GM19240 (cell line): ENCODE results near the gene TIGAR.

Source experiments
- DNase-seq: peaks from one replicate; pipeline ENCODE4 v3.0.0; 2011; ENCODE audit warnings: low spot score; ENCODE audit not compliant: insufficient read length

The TIGAR gene

GRCh38 chr12:4303750-4304149 lies 17.3 kb upstream of the TIGAR start:
- no peak for DNase-seq

- DNase-seq: no peak
Measured at GRCh38 chr12:4307593-4308333, 13.2 kb upstream of the TIGAR start.

- no peak for DNase-seq
Measured at GRCh38 chr12:4308334-4308950, 12.6 kb upstream of the TIGAR start.

GRCh38 chr12:4311776-4312175 lies 9.2 kb upstream of the TIGAR start:
- DNase-seq: no peak

- DNase-seq: no peak
Measured at GRCh38 chr12:4312251-4312650, 8.8 kb upstream of the TIGAR start.

GRCh38 chr12:4320497-4320852 lies 538 bp upstream of the TIGAR start:
- no peak for DNase-seq

- DNase-seq: no peak
Measured at GRCh38 chr12:4322726-4323125, 1.7 kb downstream of the TIGAR start.

GRCh38 chr12:4323396-4323795 lies 2.4 kb downstream of the TIGAR start:
- no peak for DNase-seq

- no peak for DNase-seq
Measured at GRCh38 chr12:4324366-4324765, 3.4 kb downstream of the TIGAR start.

- no peak for DNase-seq
Measured at GRCh38 chr12:4325966-4326365, 5.0 kb downstream of the TIGAR start.

- DNase-seq: no peak
Measured at GRCh38 chr12:4327293-4327692, 6.3 kb downstream of the TIGAR start.

GRCh38 chr12:4330203-4330602 lies 9.2 kb downstream of the TIGAR start:
- no peak for DNase-seq

- no peak for DNase-seq
Measured at GRCh38 chr12:4331221-4331620, 10.2 kb downstream of the TIGAR start.

- DNase-seq: no peak
Measured at GRCh38 chr12:4331842-4332241, 10.8 kb downstream of the TIGAR start.

- DNase-seq: no peak
Measured at GRCh38 chr12:4346931-4347330, 25.9 kb downstream of the TIGAR start.

GRCh38 chr12:4353785-4354208 lies 32.8 kb downstream of the TIGAR start:
- DNase-seq: no peak

GRCh38 chr12:4355156-4356040 lies 34.4 kb downstream of the TIGAR start:
- DNase-seq: no peak

GRCh38 chr12:4356041-4356327 lies 35.0 kb downstream of the TIGAR start:
- DNase-seq: no peak

- no peak for DNase-seq
Measured at GRCh38 chr12:4366090-4366489, 45.1 kb downstream of the TIGAR start.

GRCh38 chr12:4369548-4369947 lies 48.5 kb downstream of the TIGAR start:
- DNase-seq: no peak

- DNase-seq: no peak
Measured at GRCh38 chr12:4370265-4370664, 49.3 kb downstream of the TIGAR start.

- DNase-seq: no peak
Measured at GRCh38 chr12:4372653-4373052, 51.6 kb downstream of the TIGAR start.

GRCh38 chr12:4375449-4375848 lies 54.4 kb downstream of the TIGAR start:
- DNase-seq: no peak
